Activated CD4-positive, alpha-beta T cell treated with anti-CD3 and anti-CD28 coated beads, Interleukin-2, Interleukin-6, amounts not matched to agents 100 ng/mL and 50 ng/mL, durations not matched to agents 16 hours and 8 hours (primary cell): ENCODE measurements around the gene SAMD8.

ENCODE experiments used
- DNase-seq: peaks from one replicate; pipeline ENCODE4 v3.0.0-alpha.2; 2020

Gene SAMD8

DNA sequence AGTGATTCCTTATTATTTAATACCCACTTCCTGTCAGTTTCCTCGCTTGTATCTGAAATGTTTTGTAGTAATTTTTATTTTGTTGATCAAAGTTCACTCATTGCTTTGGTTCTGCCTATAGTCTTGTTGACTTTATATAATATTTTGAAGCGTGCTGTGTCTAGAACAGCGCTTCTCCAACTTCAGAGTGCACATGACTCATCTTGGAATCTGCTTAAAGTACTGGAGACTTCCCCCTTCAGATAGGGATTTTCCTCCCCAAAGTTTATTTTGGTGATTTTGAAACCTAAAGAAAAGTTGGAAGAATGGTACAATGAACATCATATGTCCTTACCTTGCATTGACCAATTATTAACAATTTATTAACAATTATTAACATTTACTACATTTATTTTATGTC lies 118.5 kb downstream of the SAMD8 start:
- DNase-seq = no peak

- peak; percentile 95 for DNase-seq
Observed at GRCh38 chr10:75230600-75231038, 119.2 kb downstream of the SAMD8 start.
